Measurements from ENCODE around the gene CLTRN.
"Not testable (repeated sequence)": the region's sequence is repeated elsewhere in the genome, so short reads cannot be mapped to it uniquely, and the experiment has no call there.

CLTRN gene

GRCh38 chrX:15664487-15665444 lies at the start of gene CLTRN:
CLTRN (minus strand) TSS chrX:15664805; CDS start chrX:15664775, 30 bp downstream.
- no peak for DNase-seq (ENCODE audit: low read depth)

- not testable (repeated sequence) for DNase-seq (ENCODE audit: low read depth)
Observed at GRCh38 chrX:15704273-15704672, 39.7 kb upstream of the CLTRN start.

GRCh38 chrX:15703809-15704208 lies 39.2 kb upstream of the CLTRN start:
- DNase-seq (ENCODE audit: low read depth) = not testable (repeated sequence)

- DNase-seq (ENCODE audit: low read depth) = no peak
Observed at GRCh38 chrX:15702488-15703371, 38.1 kb upstream of the CLTRN start.

- DNase-seq (ENCODE audit: low read depth) = no peak
Observed at GRCh38 chrX:15696516-15696915, 31.9 kb upstream of the CLTRN start.

GRCh38 chrX:15694941-15695451 lies 30.4 kb upstream of the CLTRN start:
- no peak for DNase-seq (ENCODE audit: low read depth)

GRCh38 chrX:15686818-15687685 lies 22.4 kb upstream of the CLTRN start:
- no peak for DNase-seq (ENCODE audit: low read depth)

- DNase-seq (ENCODE audit: low read depth) = no peak
Observed at GRCh38 chrX:15683193-15683592, 18.6 kb upstream of the CLTRN start.

GRCh38 chrX:15681433-15681832 lies 16.8 kb upstream of the CLTRN start:
- no peak for DNase-seq (ENCODE audit: low read depth)

GRCh38 chrX:15680401-15680800 lies 15.8 kb upstream of the CLTRN start:
- DNase-seq (ENCODE audit: low read depth) = peak; percentile 32

- no peak for DNase-seq (ENCODE audit: low read depth)
Observed at GRCh38 chrX:15679246-15679645, 14.6 kb upstream of the CLTRN start.

GRCh38 chrX:15678339-15678738 lies 13.7 kb upstream of the CLTRN start:
- no peak for DNase-seq (ENCODE audit: low read depth)

- no peak for DNase-seq (ENCODE audit: low read depth)
Observed at GRCh38 chrX:15676886-15677285, 12.3 kb upstream of the CLTRN start.

GRCh38 chrX:15675490-15675921 lies 10.9 kb upstream of the CLTRN start:
- DNase-seq (ENCODE audit: low read depth) = peak; percentile 18

- DNase-seq (ENCODE audit: low read depth) = peak; percentile 60
Observed at GRCh38 chrX:15674841-15675489, 10.4 kb upstream of the CLTRN start.

GRCh38 chrX:15674514-15674840 lies 9.9 kb upstream of the CLTRN start:
- DNase-seq (ENCODE audit: low read depth) = no peak

GRCh38 chrX:15673970-15674369 lies 9.4 kb upstream of the CLTRN start:
- no peak for DNase-seq (ENCODE audit: low read depth)

- no peak for DNase-seq (ENCODE audit: low read depth)
Observed at GRCh38 chrX:15672881-15673280, 8.3 kb upstream of the CLTRN start.

- DNase-seq (ENCODE audit: low read depth) = no peak
Observed at GRCh38 chrX:15663439-15663838, 1.2 kb downstream of the CLTRN start.

- DNase-seq (ENCODE audit: low read depth) = not testable (repeated sequence)
Observed at GRCh38 chrX:15654804-15655203, 9.8 kb downstream of the CLTRN start.

GRCh38 chrX:15653961-15654360 lies 10.6 kb downstream of the CLTRN start:
- no peak for DNase-seq (ENCODE audit: low read depth)

Data from non-pigmented ciliary epithelial cell (primary cell).